ENCODE data around the gene HOXA3.

HOXA3 gene

GRCh38 chr7:27189295-27189996, 37.1 kb upstream of the HOXA3 start:
- no peak for DNase-seq (ENCODE audit: low read depth, low spot score)

- DNase-seq (ENCODE audit: low read depth, low spot score) = no peak
These were observed 36.3 kb upstream of the HOXA3 start for GRCh38 chr7:27188386-27189294.

- no peak for DNase-seq (ENCODE audit: low read depth, low spot score)
These were observed 35.3 kb upstream of the HOXA3 start for GRCh38 chr7:27187475-27188385.

- no peak for DNase-seq (ENCODE audit: low read depth, low spot score)
These were observed 34.5 kb upstream of the HOXA3 start for GRCh38 chr7:27186668-27187474.

GRCh38 chr7:27185854-27186667, 33.7 kb upstream of the HOXA3 start:
- DNase-seq (ENCODE audit: low read depth, low spot score) = no peak

GRCh38 chr7:27185013-27185853, 32.9 kb upstream of the HOXA3 start, which contains the start of gene HOXA11:
Gene HOXA11 (minus strand): TSS chr7:27185232. CDS start chr7:27185144, 88 bp downstream.
- no peak for DNase-seq (ENCODE audit: low read depth, low spot score)

GRCh38 chr7:27184337-27185012, 32.1 kb upstream of the HOXA3 start:
- DNase-seq (ENCODE audit: low read depth, low spot score) = no peak

GRCh38 chr7:27183682-27184336, 31.4 kb upstream of the HOXA3 start:
- no peak for DNase-seq (ENCODE audit: low read depth, low spot score)

GRCh38 chr7:27182861-27183681, 30.7 kb upstream of the HOXA3 start:
- DNase-seq (ENCODE audit: low read depth, low spot score) = no peak

- no peak for DNase-seq (ENCODE audit: low read depth, low spot score)
These were observed 30.0 kb upstream of the HOXA3 start for GRCh38 chr7:27182285-27182841.

GRCh38 chr7:27181795-27182275, 29.5 kb upstream of the HOXA3 start:
- no peak for DNase-seq (ENCODE audit: low read depth, low spot score)

- no peak for DNase-seq (ENCODE audit: low read depth, low spot score)
These were observed 28.3 kb upstream of the HOXA3 start for GRCh38 chr7:27180431-27181420.

GRCh38 chr7:27179503-27180430, 27.4 kb upstream of the HOXA3 start:
- DNase-seq (ENCODE audit: low read depth, low spot score) = no peak

GRCh38 chr7:27179030-27179429, 26.6 kb upstream of the HOXA3 start:
- no peak for DNase-seq (ENCODE audit: low read depth, low spot score)

All from brain pericyte (primary cell).